ENCODE results near the gene EPC1. TPM values are rescaled to one million over a fixed set of nuclear protein-coding genes. Genes with fewer than 3 reads are reported as not detected.

EPC1 gene
- total and polyA plus RNA-seq, 2 donors from 2014 or later = 12.3 to 42.6 TPM

- Histone ChIP-seq H3K9ac (ENCODE audit: low read length in 3 of 3) (peak overlapping the region in 2 of 3 donors; percentile 48 to 55), H3K36me3 (ENCODE audit: control insufficient read depth in 2 of 3, insufficient read depth in 3 of 3, low read length in 3 of 3) (no peaks in the 10 kb centered on the region), H3K9me3 (ENCODE audit: control insufficient read depth in 2 of 3, insufficient read depth in 1 of 3, low read length in 3 of 3) (no peaks in the 10 kb centered on the region), H3K27ac (ENCODE audit: low read depth in 2 of 2, low read length in 2 of 2) (peak overlapping the region; percentile 73 to 100), H3K4me3 (ENCODE audit: low read length in 3 of 3) (peak overlapping the region; percentile 37 to 91 (median 73)), H3K27me3 (ENCODE audit: control insufficient read depth, insufficient read depth, low read length) (no peaks in the 10 kb centered on the region), H3K4me1 (ENCODE audit: control insufficient read depth in 2 of 3, insufficient read depth in 2 of 3, low read depth in 1 of 3, low read length in 3 of 3) (peaks cover 0 to 15% (median 15%) of the 10 kb centered on the region in 3 donors)
- no peak for DNase-seq
- intact Hi-C loops (cut with DNase I) = no loop called here
- no peak for FAIRE-seq
- no peak for TF ChIP-seq CTCF (IDR thresholded peaks at IDR 0.05; ENCODE audit: borderline replicate concordance, extremely low read depth, insufficient read depth)
These were observed 535 bp upstream of the EPC1 start for GRCh38 chr10:32347363-32348022.

GRCh38 chr10:32346134-32346550, 816 bp downstream of the EPC1 start:
- DNase-seq (peak; percentile 97 to 99 (median 98)), FAIRE-seq (no peak)
- H3K9ac ChIP-seq (ENCODE audit: low read length in 3 of 3) = peak overlapping the region; percentile 80 to 100 (median 98)
- TF ChIP-seq CTCF (IDR thresholded peaks at IDR 0.05; ENCODE audit: borderline replicate concordance, extremely low read depth, insufficient read depth) = peak; percentile 80
- no peaks in the 10 kb centered on the region for H3K9me3 ChIP-seq (ENCODE audit: control insufficient read depth in 2 of 3, insufficient read depth in 1 of 3, low read length in 3 of 3)
- peak overlapping the region; percentile 100 for H3K27ac ChIP-seq (ENCODE audit: low read depth in 2 of 2, low read length in 2 of 2)
- peak overlapping the region; percentile 91 to 96 (median 92) for H3K4me3 ChIP-seq (ENCODE audit: low read length in 3 of 3)
- intact Hi-C loops (cut with DNase I) = no loop called here
- H3K27me3 ChIP-seq (ENCODE audit: control insufficient read depth, insufficient read depth, low read length) = no peaks in the 10 kb centered on the region
- H3K4me1 ChIP-seq (ENCODE audit: control insufficient read depth in 2 of 3, insufficient read depth in 2 of 3, low read depth in 1 of 3, low read length in 3 of 3) = peaks cover 3 to 20% (median 18%) of the 10 kb centered on the region in 3 donors
- H3K36me3 ChIP-seq (ENCODE audit: control insufficient read depth in 2 of 3, insufficient read depth in 3 of 3, low read length in 3 of 3) = no peaks in the 10 kb centered on the region

- Histone ChIP-seq H3K9me3 (ENCODE audit: control insufficient read depth in 2 of 3, insufficient read depth in 1 of 3, low read length in 3 of 3) (no peaks in the 10 kb centered on the region), H3K4me1 (ENCODE audit: control insufficient read depth in 2 of 3, insufficient read depth in 2 of 3, low read depth in 1 of 3, low read length in 3 of 3) (peaks cover 3 to 27% (median 24%) of the 10 kb centered on the region in 3 donors), H3K9ac (ENCODE audit: low read length in 3 of 3) (no peak overlapping the region), H3K27ac (ENCODE audit: low read depth in 2 of 2, low read length in 2 of 2) (no peak overlapping the region), H3K4me3 (ENCODE audit: low read length in 3 of 3) (no peak overlapping the region), H3K36me3 (ENCODE audit: control insufficient read depth in 2 of 3, insufficient read depth in 3 of 3, low read length in 3 of 3) (no peaks in the 10 kb centered on the region), H3K27me3 (ENCODE audit: control insufficient read depth, insufficient read depth, low read length) (no peaks in the 10 kb centered on the region)
- FAIRE-seq (no peak), DNase-seq (no peak)
- no peak for TF ChIP-seq CTCF (IDR thresholded peaks at IDR 0.05; ENCODE audit: borderline replicate concordance, extremely low read depth, insufficient read depth)
- intact Hi-C loops (cut with DNase I) = no loop called here
These were observed 5.4 kb downstream of the EPC1 start for GRCh38 chr10:32341596-32341995.

All from kidney (tissue), 14 donors.